ENCODE data around the gene SLC4A11.
"Not testable (repeated sequence)": the region's sequence is repeated elsewhere in the genome, so short reads cannot be mapped to it uniquely, and the experiment has no call there.

SLC4A11 gene

GRCh38 chr20:3188823-3189413 is 50.1 kb downstream of the SLC4A11 start:
- H3K9ac ChIP-seq (ENCODE audit: low read length), result no peak overlapping the region
- H4K20me1 ChIP-seq (ENCODE audit: insufficient read depth, low read length), result no peaks in the 10 kb centered on the region; the same call in 1 of the 2 replicates
- no peaks in the 10 kb centered on the region for H3K27me3 ChIP-seq (ENCODE audit: low read depth, low read length)
- H2AFZ ChIP-seq (ENCODE audit: low read depth, low read length), result no peak overlapping the region
- no peak for TF ChIP-seq EZH2phosphoT487 (IDR thresholded peaks at IDR 0.05; ENCODE audit: low read depth)
- no peaks in the 10 kb centered on the region for H3K4me1 ChIP-seq (ENCODE audit: low read length)
- no peak overlapping the region for H3K4me2 ChIP-seq (ENCODE audit: low read length)
- no peaks in the 10 kb centered on the region for H3K9me3 ChIP-seq (ENCODE audit: insufficient read depth, low read length)
- no peak overlapping the region for H3K4me3 ChIP-seq (ENCODE audit: low read length)
- peaks cover 40% of the 10 kb centered on the region for H3K36me3 ChIP-seq (replicated peaks; ENCODE audit: low read depth, low read length)
- no peaks in the 10 kb centered on the region for H3K79me2 ChIP-seq (ENCODE audit: low read length)
- no peak overlapping the region for H3K27ac ChIP-seq (ENCODE audit: low read length)

- peaks cover 32% of the 10 kb centered on the region for H3K36me3 ChIP-seq (replicated peaks; ENCODE audit: low read depth, low read length)
- not testable (repeated sequence) for H3K9me3 ChIP-seq (ENCODE audit: insufficient read depth, low read length); H2AFZ ChIP-seq (ENCODE audit: low read depth, low read length); H3K4me3 ChIP-seq (ENCODE audit: low read length); H3K79me2 ChIP-seq (ENCODE audit: low read length); H3K4me1 ChIP-seq (ENCODE audit: low read length); H3K9ac ChIP-seq (ENCODE audit: low read length); H3K27me3 ChIP-seq (ENCODE audit: low read depth, low read length); H3K27ac ChIP-seq (ENCODE audit: low read length); H4K20me1 ChIP-seq (ENCODE audit: insufficient read depth, low read length); H3K4me2 ChIP-seq (ENCODE audit: low read length)
Observed at GRCh38 chr20:3187861-3188260, 51.1 kb downstream of the SLC4A11 start.

GRCh38 chr20:3183896-3184612 is 54.9 kb downstream of the SLC4A11 start:
- Histone ChIP-seq H3K79me2 (ENCODE audit: low read length) (no peaks in the 10 kb centered on the region), H3K4me1 (ENCODE audit: low read length) (no peaks in the 10 kb centered on the region), H3K4me3 (ENCODE audit: low read length) (no peak overlapping the region), H4K20me1 (ENCODE audit: insufficient read depth, low read length) (no peaks in the 10 kb centered on the region), H3K9ac (ENCODE audit: low read length) (no peak overlapping the region), H3K27me3 (ENCODE audit: low read depth, low read length) (no peaks in the 10 kb centered on the region), H3K4me2 (ENCODE audit: low read length) (no peak overlapping the region), H3K36me3 (replicated peaks; ENCODE audit: low read depth, low read length) (peaks cover under 1% of the 10 kb centered on the region), H3K27ac (ENCODE audit: low read length) (no peak overlapping the region), H2AFZ (ENCODE audit: low read depth, low read length) (no peak overlapping the region), H3K9me3 (ENCODE audit: insufficient read depth, low read length) (no peaks in the 10 kb centered on the region)
- no peak for TF ChIP-seq CTCF (IDR thresholded peaks at IDR 0.05; ENCODE audit: low read depth, low read length)
- TF ChIP-seq EZH2phosphoT487 (IDR thresholded peaks at IDR 0.05; ENCODE audit: low read depth), result no peak

GRCh38 chr20:3182429-3182828 is 56.6 kb downstream of the SLC4A11 start:
- not testable (repeated sequence) for H3K4me1 ChIP-seq (ENCODE audit: low read length)

GRCh38 chr20:3181270-3181669 is 57.7 kb downstream of the SLC4A11 start:
- H3K4me3 ChIP-seq (ENCODE audit: low read length), result no peak overlapping the region
- no peaks in the 10 kb centered on the region for H3K27me3 ChIP-seq (ENCODE audit: low read depth, low read length)
- H4K20me1 ChIP-seq (ENCODE audit: insufficient read depth, low read length), result no peaks in the 10 kb centered on the region
- no peak overlapping the region for H3K27ac ChIP-seq (ENCODE audit: low read length)
- H3K36me3 ChIP-seq (replicated peaks; ENCODE audit: low read depth, low read length), result no peaks in the 10 kb centered on the region
- H3K79me2 ChIP-seq (ENCODE audit: low read length), result no peaks in the 10 kb centered on the region
- no peaks in the 10 kb centered on the region for H3K4me1 ChIP-seq (ENCODE audit: low read length)
- H2AFZ ChIP-seq (ENCODE audit: low read depth, low read length), result no peak overlapping the region
- H3K9me3 ChIP-seq (ENCODE audit: insufficient read depth, low read length), result no peaks in the 10 kb centered on the region
- TF ChIP-seq EZH2phosphoT487 (IDR thresholded peaks at IDR 0.05; ENCODE audit: low read depth), result no peak
- TF ChIP-seq CTCF (IDR thresholded peaks at IDR 0.05; ENCODE audit: low read depth, low read length), result no peak
- no peak overlapping the region for H3K9ac ChIP-seq (ENCODE audit: low read length)
- H3K4me2 ChIP-seq (ENCODE audit: low read length), result no peak overlapping the region

More at GRCh38 chr20:3182429-3182828, 56.6 kb downstream of the SLC4A11 start:
- H3K4me3 ChIP-seq (ENCODE audit: low read length); H3K36me3 ChIP-seq (replicated peaks; ENCODE audit: low read depth, low read length); H3K27ac ChIP-seq (ENCODE audit: low read length); H2AFZ ChIP-seq (ENCODE audit: low read depth, low read length); H3K9me3 ChIP-seq (ENCODE audit: insufficient read depth, low read length); H3K4me2 ChIP-seq (ENCODE audit: low read length); H4K20me1 ChIP-seq (ENCODE audit: insufficient read depth, low read length); H3K27me3 ChIP-seq (ENCODE audit: low read depth, low read length); H3K9ac ChIP-seq (ENCODE audit: low read length); H3K79me2 ChIP-seq (ENCODE audit: low read length): not testable (repeated sequence)
